PC-9 (cell line): ENCODE data around the gene MAML3. TPM values are rescaled to one million over a fixed set of nuclear protein-coding genes. Genes with fewer than 3 reads are reported as not detected.

Experiments
- BruUV-seq: library from RNA; stranded (reverse); fragments of 400-500 nt; replicated peaks from 2 replicates; lab custom pipeline; 2021; lab: Mats Ljungman, UMichigan
- CTCF ChIA-PET: fragments of 300-600 bp; sonication (Branson Sonifier 250); formaldehyde crosslinking; loops from one replicate; lab custom pipeline; 2022; ENCODE audit warnings: antibody characterized with exemption; lab: Charles Lee
- POLR2A ChIA-PET: fragments of 300-600 bp; sonication (Branson Sonifier 250); formaldehyde crosslinking; loops from one replicate; lab custom pipeline; 2022; ENCODE audit warnings: antibody characterized with exemption; ENCODE audit not compliant: unreplicated experiment; lab: Charles Lee
- DNase-seq, 2 experiments: peaks; one replicate each; pipeline versions ENCODE4 v3.0.0 to v3.0.0-alpha.2; 2015 to 2022; ENCODE audit warnings: mixed read lengths in 1 of 2
- H2AFZ ChIP-seq: fragments of 200-600 bp; sonication (generic); 2 replicates; pipeline ENCODE4 v1.8.1; 2017; ENCODE audit warnings: antibody characterized with exemption
- H3F3A ChIP-seq: fragments of 200-600 bp; sonication (generic); 2 replicates; pipeline ENCODE4 v1.8.1; 2017; ENCODE audit warnings: antibody characterized with exemption, mild to moderate bottlenecking, low read depth; ENCODE audit not compliant: insufficient read depth
- H3K27ac ChIP-seq: fragments of 200-600 bp; sonication (generic); 2 replicates; pipeline ENCODE4 v1.6.1; 2016; ENCODE audit warnings: mixed run types
- H3K27me3 ChIP-seq: fragments of 200-600 bp; sonication (generic); 2 replicates; pipeline ENCODE4 v1.6.1; 2016; ENCODE audit warnings: low read depth, mixed run types; ENCODE audit not compliant: insufficient read depth
- H3K36me3 ChIP-seq: fragments of 200-600 bp; sonication (generic); 2 replicates; pipeline ENCODE4 v1.6.1; 2016; ENCODE audit warnings: low read depth, mixed run types
- H3K4me1 ChIP-seq: fragments of 200-600 bp; sonication (generic); replicated peaks from 2 replicates; pipeline ENCODE4 v1.6.1; 2016; ENCODE audit warnings: mixed run types; ENCODE audit not compliant: insufficient read depth
- H3K4me2 ChIP-seq: fragments of 200-600 bp; sonication (generic); 2 replicates; pipeline ENCODE4 v1.6.1; 2017; ENCODE audit warnings: mixed run types
- H3K4me3 ChIP-seq: fragments of 200-600 bp; sonication (generic); 2 replicates; pipeline ENCODE4 v1.6.1; 2016; ENCODE audit warnings: mixed run types
- H3K79me2 ChIP-seq: fragments of 200-600 bp; sonication (generic); 2 replicates; pipeline ENCODE4 v1.6.1; 2017; ENCODE audit warnings: low read depth, mixed run types
- H3K9me2 ChIP-seq: fragments of 200-600 bp; sonication (generic); 2 replicates; pipeline ENCODE4 v1.8.1; 2017; ENCODE audit warnings: mild to moderate bottlenecking; ENCODE audit not compliant: insufficient read depth
- H3K9me3 ChIP-seq: fragments of 200-600 bp; sonication (generic); 2 replicates; pipeline ENCODE4 v1.8.1; 2016; ENCODE audit warnings: low read depth; ENCODE audit not compliant: insufficient read depth
- H4K20me1 ChIP-seq: fragments of 200-600 bp; sonication (generic); 2 replicates; pipeline ENCODE4 v1.8.1; 2017; ENCODE audit not compliant: insufficient read depth
- EZH2 ChIP-seq: fragments of 200-600 bp; sonication (generic); IDR thresholded peaks from 2 replicates; pipeline ENCODE4 v1.8.0; 2017; ENCODE audit warnings: antibody characterized with exemption, low read depth
- intact Hi-C: fragments of 100-400 bp; cut with micrococcal nuclease; formaldehyde crosslinking; loops from one replicate; pipeline ENCODE4 v1.10.0; 2022; ENCODE audit not compliant: unreplicated experiment
- total RNA-seq: library from RNA; stranded (reverse); gene quantifications from 2 replicates; pipeline ENCODE4 v1.2.3, GENCODE V29; 2021
- TF ChIP-seq, protein P1 (sequence below): fragments of 200-600 bp; sonication (generic); conservative IDR thresholded peaks from 2 replicates; pipeline ENCODE4 v1.6.1; 2017; ENCODE audit warnings: mixed run types, antibody characterized with exemption, mild to moderate bottlenecking, moderate library complexity

The MAML3 gene
- total RNA-seq, 1 experiment from 2014 or later: 15.2 TPM

DNA sequence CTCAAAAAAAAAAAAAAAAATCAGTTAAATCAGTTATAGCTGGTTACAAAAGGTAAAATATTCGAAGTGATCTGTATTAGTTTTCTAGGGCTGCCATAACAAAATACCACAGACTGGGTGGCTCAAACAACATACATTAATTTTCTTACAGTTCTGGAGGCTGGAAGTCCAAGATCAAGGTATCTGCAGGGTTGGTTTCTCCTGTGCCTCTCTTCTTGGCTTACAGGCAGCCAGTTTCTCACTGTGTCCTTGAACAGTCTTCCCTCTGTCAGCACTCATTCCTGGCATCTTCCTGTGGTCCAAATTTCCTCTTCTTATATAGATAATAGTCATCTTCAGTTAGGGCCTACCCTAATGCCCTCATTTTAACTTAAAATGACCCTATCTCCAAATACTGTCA, 248.5 kb downstream of the MAML3 start:
- Histone ChIP-seq H3K9me3 (no peaks in the 10 kb centered on the region), H3K4me2 (no peak overlapping the region), H3K4me1 (0 out of 2 replicates have a peak, but pooled peaks cover 12% of the 10 kb centered on the region), H3K4me3 (no peak overlapping the region), H3K27ac (no peak overlapping the region), H2AFZ (no peak overlapping the region), H4K20me1 (no peaks in the 10 kb centered on the region), H3F3A (peaks cover 4% of the 10 kb centered on the region; the same call in 1 of the 2 replicates), H3K9me2 (no peaks in the 10 kb centered on the region), H3K36me3 (no peaks in the 10 kb centered on the region), H3K27me3 (no peaks in the 10 kb centered on the region), H3K79me2 (no peaks in the 10 kb centered on the region)
- intact Hi-C loops: no loop called here
- ChIA-PET CTCF (no interaction called here), POLR2A (no interaction called here)
- no TSS peak for BruUV-seq
- no peak for DNase-seq
- no peak for TF ChIP-seq EZH2
- TF ChIP-seq, protein P1, sequence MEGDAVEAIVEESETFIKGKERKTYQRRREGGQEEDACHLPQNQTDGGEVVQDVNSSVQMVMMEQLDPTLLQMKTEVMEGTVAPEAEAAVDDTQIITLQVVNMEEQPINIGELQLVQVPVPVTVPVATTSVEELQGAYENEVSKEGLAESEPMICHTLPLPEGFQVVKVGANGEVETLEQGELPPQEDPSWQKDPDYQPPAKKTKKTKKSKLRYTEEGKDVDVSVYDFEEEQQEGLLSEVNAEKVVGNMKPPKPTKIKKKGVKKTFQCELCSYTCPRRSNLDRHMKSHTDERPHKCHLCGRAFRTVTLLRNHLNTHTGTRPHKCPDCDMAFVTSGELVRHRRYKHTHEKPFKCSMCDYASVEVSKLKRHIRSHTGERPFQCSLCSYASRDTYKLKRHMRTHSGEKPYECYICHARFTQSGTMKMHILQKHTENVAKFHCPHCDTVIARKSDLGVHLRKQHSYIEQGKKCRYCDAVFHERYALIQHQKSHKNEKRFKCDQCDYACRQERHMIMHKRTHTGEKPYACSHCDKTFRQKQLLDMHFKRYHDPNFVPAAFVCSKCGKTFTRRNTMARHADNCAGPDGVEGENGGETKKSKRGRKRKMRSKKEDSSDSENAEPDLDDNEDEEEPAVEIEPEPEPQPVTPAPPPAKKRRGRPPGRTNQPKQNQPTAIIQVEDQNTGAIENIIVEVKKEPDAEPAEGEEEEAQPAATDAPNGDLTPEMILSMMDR: no peak

DNA sequence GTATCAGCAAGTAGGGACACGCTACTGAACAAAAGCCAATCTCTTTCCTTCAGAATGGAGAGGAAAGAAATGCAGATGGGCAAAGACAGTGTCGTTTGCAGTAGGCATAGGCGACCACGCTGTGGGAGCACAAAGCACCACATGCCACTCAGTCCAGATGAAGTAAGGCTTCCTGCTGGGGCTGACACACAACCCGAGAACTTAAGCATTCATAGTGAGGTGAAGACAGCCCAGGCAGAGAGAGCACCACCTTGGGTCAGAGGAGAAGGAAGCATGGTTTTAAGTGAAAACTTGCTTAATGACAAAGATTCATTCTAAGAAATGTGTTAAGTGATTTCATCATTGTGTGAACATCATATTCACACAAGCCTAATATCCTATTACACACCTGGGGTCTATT, 249.6 kb downstream of the MAML3 start:
- DNase-seq: no peak
- POLR2A ChIA-PET: no interaction called here
- TF ChIP-seq, protein P1: no peak
- TF ChIP-seq EZH2: no peak

DNA sequence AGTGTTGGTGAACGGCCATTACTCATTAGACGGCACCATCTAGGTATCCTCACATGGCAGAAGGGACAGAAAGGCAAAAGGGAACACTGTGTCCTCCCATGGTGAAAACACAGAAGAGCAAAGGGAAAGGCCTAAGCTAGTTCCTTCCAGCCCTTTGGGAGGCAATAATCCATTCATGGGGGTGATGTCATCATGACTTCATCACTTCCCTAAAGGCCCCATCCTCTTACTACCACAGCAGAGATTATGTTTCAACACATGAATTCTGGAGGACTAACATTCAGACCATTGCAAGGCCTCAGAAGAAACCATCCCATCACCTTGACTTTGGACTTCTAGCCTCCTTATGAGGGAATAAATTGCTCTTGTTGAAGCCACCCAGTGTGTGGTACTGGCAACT, 250.1 kb downstream of the MAML3 start:
- DNase-seq: no peak
- H4K20me1 ChIP-seq: no peaks in the 10 kb centered on the region
- no peak overlapping the region for H3K27ac ChIP-seq
- no peak overlapping the region for H3K4me2 ChIP-seq
- intact Hi-C loops: no loop called here
- POLR2A ChIA-PET: no interaction called here
- H3F3A ChIP-seq: peaks cover 4% of the 10 kb centered on the region; the same call in 1 of the 2 replicates
- no peaks in the 10 kb centered on the region for H3K27me3 ChIP-seq
- H3K4me3 ChIP-seq: no peak overlapping the region
- H3K36me3 ChIP-seq: no peaks in the 10 kb centered on the region
- H3K79me2 ChIP-seq: no peaks in the 10 kb centered on the region
- TF ChIP-seq, protein P1: no peak
- TF ChIP-seq EZH2: no peak
- CTCF ChIA-PET: no interaction called here
- no peak overlapping the region for H2AFZ ChIP-seq
- no peaks in the 10 kb centered on the region for H3K9me2 ChIP-seq
- H3K9me3 ChIP-seq: no peaks in the 10 kb centered on the region
- 0 out of 2 replicates have a peak, but pooled peaks cover 12% of the 10 kb centered on the region for H3K4me1 ChIP-seq
- no TSS peak for BruUV-seq

More for the DNA sequence above, 249.6 kb downstream of the MAML3 start:
- Histone ChIP-seq H3K27ac (no peak overlapping the region), H4K20me1 (no peaks in the 10 kb centered on the region), H3K79me2 (no peaks in the 10 kb centered on the region), H3K4me1 (0 out of 2 replicates have a peak, but pooled peaks cover 12% of the 10 kb centered on the region), H3K9me3 (no peaks in the 10 kb centered on the region), H3K4me2 (no peak overlapping the region), H3K27me3 (no peaks in the 10 kb centered on the region), H3K9me2 (no peaks in the 10 kb centered on the region), H3F3A (peaks cover 4% of the 10 kb centered on the region; the same call in 1 of the 2 replicates), H3K36me3 (no peaks in the 10 kb centered on the region), H2AFZ (no peak overlapping the region), H3K4me3 (no peak overlapping the region)
- intact Hi-C loops: no loop called here
- no TSS peak for BruUV-seq
- CTCF ChIA-PET: no interaction called here
